ENCODE measurements around the gene MIGA2.
A peak's percentile ranks its signal among the peaks of the same experiment; 100 is the strongest.

The MIGA2 gene

DNA sequence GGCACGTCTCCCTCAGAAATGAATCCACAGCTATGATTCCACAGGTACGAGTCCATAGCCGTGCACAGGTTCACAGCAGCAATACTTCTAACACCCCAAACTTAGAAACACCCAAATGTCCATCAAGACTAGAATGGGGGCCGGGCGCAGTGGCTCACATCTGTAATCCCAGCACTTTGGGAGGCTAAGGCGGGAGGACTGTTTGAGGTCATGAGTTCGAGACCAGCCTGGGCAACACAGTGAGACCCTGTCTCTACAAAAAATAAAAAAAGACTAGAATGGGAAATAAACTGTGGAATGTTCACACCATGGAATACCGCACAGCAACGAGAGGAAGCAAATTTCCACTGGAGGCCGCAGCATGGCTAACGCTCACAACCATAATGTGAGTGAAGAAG lies 40.2 kb downstream of the MIGA2 start:
- no peak for DNase-seq

DNA sequence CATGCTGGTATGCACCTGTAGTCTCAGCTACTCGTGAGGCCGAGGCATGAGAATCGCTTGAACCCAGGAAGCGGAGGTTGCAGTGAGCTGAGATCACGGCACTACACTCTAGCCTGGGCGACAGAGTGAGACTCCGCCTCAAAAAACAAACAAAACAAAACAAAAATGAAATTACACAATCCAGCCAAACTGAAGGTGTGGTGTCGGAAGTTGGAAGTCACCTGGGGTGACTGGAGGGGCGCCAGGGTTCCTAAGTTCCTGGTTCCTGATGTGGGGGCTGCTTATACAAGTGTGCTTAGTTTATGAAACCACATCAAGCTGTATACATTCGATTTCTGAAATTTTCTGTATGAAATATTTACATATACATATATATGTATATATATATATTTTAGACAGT lies 40.8 kb downstream of the MIGA2 start:
- DNase-seq, result no peak

DNA sequence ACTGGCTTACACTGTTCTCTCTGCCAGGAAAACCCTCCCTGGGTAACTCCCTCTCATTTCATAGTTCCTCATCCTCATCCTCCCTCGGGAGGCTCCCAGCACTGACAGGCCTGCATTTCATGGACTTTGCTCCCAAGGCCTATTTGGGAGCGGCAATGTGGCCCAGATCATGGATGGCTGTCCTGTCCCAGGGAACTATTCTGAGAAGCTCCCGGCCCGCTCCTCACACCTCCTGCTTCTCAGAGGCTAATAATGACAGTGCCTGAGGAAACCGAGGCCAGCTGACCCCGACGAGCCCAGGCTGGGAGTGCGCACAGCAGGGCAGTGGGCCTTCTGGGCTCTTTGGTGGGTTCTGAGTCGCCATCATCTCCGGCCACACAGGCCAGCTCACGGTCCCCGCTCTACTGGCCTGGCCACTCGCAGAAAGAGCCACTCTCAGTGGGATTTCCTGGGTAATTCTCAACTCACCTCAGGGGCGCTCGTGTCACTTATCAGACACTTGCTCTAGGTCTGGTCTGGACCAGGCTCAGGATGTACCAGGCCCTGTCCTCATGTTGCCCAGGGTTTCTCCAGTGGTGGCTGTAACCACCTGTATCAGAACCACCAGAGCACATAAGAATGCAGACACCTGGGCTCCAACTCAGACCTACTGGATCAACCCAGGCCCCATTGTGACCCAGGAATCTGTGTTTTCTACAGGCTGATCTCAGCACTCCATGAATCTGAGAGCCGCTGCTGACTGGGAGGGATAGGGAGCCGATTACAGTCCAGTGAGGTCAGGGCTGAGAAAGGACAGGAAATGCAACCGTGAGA lies 42.5 kb downstream of the MIGA2 start:
- DNase-seq, result no peak

DNA sequence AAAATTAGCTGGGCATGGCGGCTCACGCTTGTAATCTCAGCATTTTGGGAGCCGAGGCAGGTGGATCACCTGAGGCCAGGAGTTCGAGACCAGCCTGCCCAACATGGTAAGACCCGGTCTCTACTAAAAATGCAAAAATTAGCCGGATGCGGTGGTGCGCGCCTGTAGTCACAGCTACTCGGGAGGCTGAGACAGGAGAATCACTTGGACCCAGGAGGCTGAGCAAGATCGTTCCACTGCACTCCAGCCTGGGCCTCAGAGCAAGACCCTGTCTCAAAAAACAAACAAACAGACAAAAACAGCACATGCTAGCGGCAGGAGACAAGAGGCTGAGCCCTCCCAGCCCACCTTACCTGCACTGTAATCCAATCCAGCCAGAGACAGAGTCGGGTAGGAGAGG lies 43.4 kb downstream of the MIGA2 start:
- DNase-seq, result no peak

DNA sequence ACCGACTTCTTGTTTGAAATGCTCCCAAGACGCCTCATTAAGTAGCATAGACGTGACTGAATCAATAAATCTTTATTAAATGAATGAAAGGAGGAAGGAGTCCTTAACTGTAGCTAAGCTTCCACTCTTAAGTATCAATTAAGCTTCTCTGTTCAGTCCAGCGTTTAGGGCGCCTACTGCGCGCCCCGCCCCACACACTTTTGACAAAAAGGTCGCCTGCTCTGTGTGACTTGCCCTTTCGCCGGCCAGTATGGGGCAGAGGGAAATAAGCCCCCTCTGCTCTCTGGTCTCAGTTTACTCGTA lies 43.8 kb downstream of the MIGA2 start:
- DNase-seq, result no peak

DNA sequence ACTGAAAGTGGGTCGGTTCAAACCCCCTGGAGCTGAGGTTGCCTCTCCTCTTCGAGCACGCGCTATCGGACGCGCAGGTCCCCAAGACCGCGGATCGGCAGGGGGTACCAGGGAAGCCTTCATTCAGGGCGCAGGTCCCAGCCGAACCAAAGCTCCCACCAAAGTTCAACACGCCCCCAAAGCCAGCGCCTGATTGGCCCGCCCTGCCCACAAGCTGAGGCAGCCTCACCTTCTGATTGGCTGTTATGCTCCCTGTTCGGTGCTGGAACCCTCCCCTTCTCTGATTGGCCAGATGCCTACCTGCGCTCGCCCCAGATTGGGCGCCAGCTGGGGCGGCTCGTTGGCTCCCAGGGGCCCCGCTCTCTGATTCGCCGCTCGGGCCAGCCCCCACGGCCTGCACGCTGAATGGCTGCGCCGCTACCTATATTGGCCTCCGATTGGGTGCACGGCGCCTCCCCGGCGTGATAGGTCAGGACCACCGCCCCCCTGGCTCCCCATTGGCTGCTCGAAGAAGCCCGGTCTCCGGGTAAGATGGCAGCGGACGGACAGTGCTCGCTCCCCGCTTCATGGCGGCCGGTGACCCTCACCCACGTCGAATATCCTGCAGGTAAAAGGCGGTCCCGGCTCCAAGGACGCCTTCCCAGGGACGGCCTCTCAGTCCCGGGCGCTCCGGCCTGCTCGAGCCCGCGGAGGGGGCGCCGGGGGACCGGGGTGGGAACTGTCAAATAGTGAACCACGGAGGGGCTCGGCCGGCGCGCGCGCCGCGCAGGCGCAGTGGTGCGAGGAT lies 44.4 kb downstream of the MIGA2 start, which contains the start of gene DOLPP1:
DOLPP1 (plus strand) TSS at position 511 of the 787 bp plus-strand sequence; CDS start at position 532, 21 bp downstream.
- DNase-seq, result peak; percentile 100

DNA sequence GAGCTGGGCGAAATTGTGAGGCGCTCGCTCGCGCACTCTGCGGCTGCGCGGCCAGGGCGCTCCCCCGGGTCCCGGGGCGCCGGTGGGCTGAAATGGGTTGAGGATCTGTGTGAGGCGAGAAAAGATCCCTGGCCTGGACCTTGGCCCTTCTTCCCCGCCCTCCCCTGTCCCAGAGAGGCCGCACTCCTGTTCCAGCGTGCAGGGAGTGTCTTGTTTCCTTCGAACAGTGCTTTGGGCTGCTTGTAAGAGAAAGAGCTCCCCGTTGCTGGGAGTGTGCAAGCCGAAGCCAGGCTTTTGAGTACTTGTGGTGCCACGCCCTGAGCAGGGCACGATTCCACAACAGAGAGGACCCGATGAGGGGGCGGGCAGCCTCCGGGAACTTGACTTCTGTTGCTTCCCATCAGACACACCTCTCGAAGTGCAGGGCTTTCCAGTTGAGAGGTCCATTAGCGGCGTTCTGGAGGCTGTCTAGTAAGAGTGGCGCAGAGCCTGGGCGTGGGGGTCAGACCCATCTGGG lies 45.0 kb downstream of the MIGA2 start:
- no peak for DNase-seq

DNA sequence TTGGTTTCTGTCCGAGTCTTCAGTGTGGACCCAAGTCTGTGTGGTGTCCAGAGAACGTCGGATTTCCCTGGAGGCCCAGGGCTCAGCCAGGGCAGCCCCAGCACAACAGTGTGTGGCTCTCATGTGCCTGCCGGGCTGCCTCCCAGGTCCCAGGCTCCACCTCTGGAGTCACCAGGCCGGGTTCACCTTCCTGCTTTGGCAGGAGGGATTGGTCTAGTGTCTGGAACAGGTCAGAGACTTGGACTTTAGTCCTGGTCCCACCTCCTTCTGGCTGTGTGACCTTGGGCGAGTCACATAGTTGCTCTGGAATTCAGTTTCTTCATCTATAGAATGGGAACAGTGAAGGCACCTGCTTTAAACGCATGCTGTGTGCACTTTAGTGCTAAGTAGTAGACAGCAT lies 47.7 kb downstream of the MIGA2 start:
- no peak for DNase-seq

DNA sequence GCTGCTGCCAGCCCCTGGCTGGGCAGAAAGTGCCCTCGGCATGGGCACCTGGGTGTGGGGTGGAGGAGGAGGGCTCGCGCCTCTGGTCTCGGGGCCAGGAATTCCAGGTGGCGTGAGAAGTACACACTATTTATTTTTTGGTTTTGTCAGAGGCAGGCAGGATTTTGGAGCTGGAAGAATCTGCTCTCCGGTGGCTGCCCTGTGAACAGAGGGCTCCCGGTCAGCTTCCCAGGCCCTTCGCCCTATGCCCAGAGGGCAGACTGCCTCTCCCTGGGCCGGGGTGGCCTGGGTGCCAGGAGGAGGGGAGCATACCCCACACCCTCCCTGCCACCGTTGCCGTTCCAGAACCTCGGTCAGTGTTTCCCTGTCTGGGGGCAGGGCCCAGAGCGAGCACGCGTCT lies 52.8 kb downstream of the MIGA2 start:
- DNase-seq, result no peak

DNA sequence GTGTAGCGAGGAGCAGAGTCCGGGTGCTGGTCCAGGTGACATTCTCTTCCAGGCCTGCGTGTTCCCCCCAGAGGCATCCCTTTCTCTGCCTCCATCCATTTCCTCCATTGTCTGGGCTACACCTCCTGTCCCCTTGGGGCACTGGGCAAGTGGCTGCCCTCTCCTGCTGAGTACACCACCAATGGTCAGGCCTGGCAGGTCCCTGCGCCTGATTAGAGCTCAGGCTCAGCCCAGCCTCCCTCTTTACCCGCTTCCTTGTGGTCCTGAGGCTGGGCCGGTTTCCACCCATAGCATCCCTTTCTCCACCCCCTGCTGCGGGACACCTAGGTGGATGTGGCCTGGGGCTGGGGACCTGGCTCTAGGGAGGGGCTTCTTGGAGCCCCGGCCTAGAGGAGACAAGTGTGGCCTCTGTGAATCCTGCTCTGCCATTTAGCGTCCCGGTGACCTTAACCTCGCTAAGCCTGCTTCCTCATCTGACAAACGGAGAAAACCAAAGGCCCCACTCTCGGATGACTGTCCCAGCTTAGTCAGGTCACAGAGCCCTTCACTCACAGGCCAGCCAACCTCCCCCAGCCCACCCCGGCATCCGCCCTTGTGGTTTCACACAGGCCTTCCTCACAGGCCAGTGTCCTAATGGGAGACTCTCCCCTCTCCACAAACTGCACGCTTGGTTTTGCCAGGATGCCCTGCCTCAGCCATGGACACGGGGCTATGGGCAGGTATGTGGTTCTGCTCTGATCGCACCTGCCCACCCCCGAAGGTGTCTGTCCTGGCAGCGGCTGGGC lies 57.4 kb downstream of the MIGA2 start:
- DNase-seq, result no peak

DNA sequence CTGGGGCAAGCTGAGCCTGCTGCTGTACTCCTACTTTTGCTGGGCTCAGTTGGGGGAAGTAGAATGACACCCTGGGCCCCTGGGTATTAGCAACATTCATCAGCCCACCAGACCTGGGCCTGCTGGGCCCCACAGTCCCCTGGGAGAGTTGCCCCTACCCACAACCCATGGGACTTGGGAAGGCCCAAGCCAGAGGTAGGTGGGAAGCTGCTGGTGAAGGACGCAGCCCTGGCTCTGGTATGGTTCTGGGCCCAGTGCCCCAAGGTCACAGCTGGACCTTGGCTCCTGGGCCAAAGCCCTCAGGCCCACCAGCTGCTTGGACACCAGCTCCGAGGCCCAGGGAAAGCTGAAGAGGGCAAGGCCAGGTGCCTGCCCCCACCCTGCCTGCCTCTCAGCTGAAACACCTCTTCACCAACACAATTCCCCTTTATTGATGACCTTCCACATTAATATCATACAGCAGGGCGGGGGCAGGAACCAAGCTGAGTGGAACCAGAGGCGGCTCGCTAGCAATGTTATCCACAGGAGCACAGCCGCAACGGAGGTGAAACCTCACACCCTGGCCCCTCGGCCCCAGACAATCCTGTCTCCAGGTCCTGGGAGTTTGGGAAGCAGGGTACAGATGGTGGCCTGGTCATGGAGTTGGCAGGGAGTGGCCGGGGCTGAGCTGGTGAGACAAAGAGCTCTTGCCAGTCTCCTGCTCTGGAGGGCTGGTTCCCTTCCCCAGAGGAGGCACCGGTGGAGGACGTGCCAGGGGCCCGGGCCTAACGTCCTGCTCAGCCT lies 58.2 kb downstream of the MIGA2 start:
- no peak for DNase-seq

DNA sequence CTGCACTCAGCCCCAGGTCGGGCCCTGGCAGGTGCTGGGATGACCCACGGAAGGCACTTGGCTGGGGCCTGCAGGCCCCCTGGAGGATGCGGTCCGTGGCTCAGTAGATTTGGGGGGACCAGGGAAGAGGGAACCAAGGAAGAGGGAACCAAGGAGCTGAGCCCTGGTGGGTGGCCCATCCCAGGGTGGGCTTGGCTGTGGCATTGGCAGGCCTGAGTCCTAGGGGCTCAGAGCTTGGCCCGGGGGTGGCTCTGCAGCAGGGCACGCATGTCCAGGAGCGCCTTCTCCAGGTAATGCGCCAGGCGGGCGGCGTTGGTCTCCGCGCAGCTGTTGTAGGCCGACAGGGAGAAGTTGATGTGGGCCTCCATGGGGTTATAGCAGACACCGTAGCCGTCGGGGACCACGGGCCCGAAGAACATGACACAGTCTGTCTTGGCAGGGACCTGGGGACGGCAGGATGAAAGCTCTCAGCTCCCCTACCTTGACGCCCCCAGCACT lies 58.8 kb downstream of the MIGA2 start:
- DNase-seq, result no peak

DNA sequence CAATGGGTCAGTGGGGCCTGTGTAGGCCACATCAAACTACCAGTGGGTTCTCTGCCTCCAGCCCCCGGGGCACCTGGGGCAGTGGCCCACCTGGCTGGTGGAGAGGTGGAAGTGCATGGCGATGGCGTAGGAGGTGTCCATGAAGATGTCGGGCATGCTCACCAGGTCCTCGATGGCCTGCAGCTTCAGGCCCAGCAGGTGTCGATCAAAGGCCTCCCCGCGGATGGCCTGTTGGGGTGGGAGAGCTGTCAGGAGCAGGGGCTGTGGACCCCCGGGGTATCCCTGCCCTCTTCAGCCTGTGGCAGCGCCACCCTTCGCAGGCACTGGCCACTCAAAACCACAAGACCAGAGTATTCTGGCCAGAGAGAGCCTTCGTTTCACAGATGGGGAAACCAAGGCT lies 59.5 kb downstream of the MIGA2 start:
- no peak for DNase-seq

DNA sequence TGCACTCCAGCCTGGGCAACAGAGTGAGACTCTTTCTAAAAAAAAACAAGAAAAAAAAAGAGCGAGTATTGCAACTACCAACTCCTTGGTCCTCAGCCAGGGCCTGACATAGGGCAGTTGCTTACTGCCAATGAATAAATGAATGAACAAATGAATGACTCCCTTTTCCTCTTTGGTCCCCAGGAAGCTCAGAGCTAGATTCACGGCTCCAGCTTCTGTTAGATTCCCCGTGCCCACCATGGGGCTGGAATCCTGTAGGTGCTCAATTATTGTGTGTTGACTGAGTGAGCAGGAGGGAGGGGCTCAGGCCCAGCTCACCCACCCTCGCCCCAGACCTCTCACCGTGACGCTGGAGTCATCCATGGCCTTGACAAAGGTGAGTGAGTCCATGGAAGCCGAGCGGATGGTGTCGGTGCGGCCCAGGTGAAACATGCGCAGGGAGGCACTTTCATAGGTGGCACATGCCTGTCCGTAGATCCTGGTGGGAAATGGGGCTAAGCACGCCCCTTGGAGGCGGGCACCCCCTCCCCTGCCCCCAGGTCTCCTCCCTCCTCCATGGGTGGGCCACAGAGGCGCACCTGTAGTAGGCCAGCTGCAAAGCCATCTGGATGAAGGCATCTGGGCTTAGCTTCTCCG lies 61.4 kb downstream of the MIGA2 start:
- DNase-seq, result no peak

DNA sequence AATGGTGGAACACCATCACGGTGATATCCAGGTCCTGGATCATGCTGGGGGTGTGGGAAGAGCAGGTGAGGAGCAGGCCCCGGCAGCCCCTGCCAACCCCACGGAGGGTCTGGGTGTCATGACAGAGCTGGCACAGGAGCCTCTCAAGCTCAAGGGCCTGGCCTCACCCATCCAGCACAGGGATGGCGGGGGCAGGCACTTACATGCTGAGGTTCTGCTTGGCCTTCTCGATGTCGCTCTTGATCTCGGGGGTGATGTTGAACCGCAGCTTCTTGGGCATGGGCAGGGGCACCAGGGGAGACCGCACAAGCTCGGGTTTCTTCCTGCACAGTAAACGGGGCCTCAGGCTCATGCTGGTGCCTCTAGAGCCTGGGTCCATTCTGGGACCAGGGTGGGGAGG lies 61.9 kb downstream of the MIGA2 start:
- DNase-seq, result no peak

DNA sequence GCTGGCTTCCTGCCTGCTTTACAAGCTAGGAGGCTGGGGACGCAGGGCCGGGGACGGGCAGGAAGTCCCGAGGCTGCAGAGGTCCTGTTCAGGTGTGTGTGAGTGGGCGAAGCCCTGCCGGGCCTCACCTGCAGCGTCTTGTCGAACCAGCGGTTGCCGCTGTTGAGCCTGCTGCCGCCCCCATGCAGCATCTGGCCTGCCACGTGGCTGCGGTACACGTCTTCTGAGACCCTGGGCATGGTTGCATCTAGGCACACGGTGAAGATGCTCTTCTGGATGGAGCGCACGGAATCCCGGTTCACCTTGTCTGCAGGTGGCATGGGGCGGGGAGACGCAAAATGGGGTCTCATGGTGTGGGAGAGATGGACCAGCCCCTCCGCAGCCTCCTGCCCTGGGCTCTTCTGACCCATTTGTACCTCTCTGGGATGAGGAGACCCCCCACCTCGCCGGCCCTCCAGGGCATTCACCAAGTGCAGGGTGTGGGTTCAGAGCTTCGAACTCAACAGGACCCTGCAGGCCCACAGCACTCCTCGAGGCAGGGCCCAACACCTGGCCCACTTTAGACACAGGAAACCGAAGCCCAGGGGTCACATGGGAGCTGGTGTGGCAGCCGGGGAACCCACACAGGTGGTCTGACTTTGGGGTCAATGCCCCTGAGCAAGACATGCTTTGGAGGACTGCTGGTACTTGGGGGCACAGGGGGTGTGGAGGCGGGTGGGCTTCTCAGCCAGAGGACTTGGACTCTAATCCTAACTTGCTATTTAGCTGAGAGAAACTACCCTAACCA lies 64.2 kb downstream of the MIGA2 start:
- no peak for DNase-seq

DNA sequence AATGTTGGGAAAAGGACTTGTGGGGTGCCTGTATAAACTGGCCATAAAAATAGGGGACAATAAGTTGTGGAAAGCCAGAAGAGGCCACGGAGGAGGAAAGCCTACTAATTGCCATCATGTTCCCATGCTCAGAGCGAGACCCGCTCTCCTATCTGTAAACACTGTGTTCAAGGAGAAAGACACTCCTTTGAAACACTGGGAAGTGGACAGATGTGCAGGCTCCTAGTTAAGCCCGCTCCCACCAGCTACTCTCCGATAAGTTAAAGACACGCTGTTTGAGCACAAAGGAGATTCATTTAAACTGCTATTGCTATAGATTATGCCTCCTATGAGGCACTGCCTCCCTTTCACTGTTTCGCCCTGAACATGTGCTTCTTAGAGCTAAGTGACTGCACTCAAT lies 64.9 kb downstream of the MIGA2 start:
- no peak for DNase-seq

DNA sequence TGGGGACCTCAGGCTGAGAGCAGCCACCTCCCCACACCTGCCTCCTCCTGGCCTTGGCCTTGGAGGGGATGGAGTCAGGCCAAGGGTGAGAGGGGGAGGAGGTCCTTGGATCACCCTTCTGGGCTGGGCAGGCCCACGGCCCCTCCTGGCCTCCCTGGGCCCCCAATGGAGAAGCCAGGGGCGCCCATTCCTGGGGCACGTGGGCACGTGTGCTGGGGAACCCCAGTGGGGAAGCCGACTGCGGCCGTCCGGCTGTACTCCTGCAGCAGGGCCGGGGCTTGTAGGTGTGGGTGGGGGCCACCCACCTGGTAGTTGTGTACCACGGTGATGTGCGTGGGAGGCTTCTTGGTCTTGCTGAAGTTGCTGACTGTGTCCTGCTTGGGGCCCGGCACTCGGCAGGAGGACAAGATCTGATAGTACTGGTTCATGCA lies 65.7 kb downstream of the MIGA2 start:
- no peak for DNase-seq

DNA sequence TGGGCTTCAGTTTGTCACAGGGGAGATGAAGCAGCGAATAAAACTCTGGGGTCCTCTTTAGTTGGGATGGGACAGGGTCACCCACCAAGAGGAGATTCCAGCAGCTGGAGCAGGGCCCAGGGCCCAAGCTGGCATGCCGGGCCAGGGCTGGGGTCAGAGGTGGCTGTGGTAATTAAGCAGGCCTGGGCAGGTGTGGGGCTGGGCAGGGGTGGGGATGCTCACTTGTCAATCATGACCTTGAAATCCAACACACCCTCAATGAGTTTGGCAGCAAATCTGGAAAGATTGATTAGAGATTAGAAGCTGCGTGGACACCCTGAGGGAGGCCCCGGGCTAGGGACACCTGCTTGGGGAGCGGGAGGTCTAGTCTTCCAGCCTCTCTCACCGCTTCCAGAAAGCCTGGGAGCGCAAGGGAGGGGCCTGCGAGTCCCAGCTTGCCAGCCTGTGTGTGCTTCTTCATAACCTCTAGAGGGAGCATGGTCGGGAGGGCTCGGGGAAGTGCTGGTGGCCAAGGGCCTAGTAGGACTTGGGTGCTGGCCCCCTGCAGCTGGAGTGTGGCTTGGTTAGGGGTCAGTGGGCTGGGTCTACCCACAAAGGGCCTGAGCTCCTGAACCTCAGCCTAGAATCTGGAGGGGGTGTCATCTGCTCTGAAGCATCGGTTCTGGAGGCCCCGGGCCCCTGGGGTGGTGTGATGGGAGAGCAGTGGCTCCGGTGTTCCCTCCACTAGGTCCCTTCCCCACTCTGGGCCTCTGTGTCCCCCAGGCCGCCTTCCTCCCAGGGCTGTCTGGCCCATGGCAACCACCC lies 66.6 kb downstream of the MIGA2 start:
- DNase-seq, result peak; percentile 28

DNA sequence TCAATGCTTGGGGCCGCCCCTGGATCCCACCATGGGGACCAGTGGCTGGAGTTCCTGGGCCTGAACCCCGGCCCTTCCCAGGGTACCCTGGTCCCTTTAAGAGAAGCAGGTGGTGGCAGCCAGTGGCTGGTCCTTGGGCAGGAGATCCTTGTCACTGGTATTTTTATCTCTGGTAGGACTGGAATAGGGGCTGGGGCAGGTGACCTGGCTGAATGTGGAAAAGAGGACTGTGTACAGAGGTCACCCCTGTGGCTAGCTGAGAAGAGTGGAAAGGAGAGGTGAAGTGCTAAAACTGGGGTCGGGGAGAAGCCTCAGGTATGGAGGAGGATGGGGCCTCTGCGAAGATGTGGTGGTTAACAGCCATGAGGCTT lies 67.2 kb downstream of the MIGA2 start:
- no peak for DNase-seq

All from activated CD4-positive, alpha-beta T cell treated with anti-CD3 and anti-CD28 coated beads, Interleukin-2, Interleukin-6, amounts not matched to agents 100 ng/mL and 50 ng/mL, durations not matched to agents 16 hours and 8 hours (primary cell).